GM12878 (cell line): Measurements from ENCODE around the gene DENND6B. TPM values are rescaled to one million over a fixed set of nuclear protein-coding genes. Genes with fewer than 3 reads are reported as not detected.

ENCODE experiments used
- ATAC-seq: fragments of 200-7000 bp; cut with Tn5 transposase; 3 replicates; pipeline ENCODE4 v1.9.1; 2020; ENCODE audit warnings: mild to moderate bottlenecking, moderate library complexity
- BruUV-seq: library from RNA; stranded (reverse); fragments of 400-500 nt; replicated peaks from 2 replicates; lab custom pipeline; 2021; lab: Mats Ljungman, UMichigan
- CTCF ChIA-PET: fragments of 300-600 bp; sonication (Branson Sonifier 250); formaldehyde crosslinking; extraction: SDS; loops from one replicate; lab custom pipeline; 2021; ENCODE audit warnings: inconsistent platforms; lab: Yijun Ruan, JAX
- POLR2A ChIA-PET: fragments of 350-600 bp; formaldehyde crosslinking; extraction: SDS; loops from one replicate; lab custom pipeline; 2021; ENCODE audit warnings: inconsistent platforms; lab: Charles Lee
- RAD21 ChIA-PET: fragments of 300-600 bp; sonication (Branson Sonifier 250); formaldehyde crosslinking; loops from one replicate; lab custom pipeline; 2023; ENCODE audit warnings: antibody characterized with exemption; ENCODE audit not compliant: unreplicated experiment; lab: Charles Lee
- SMC1A ChIA-PET: fragments of 300-600 bp; sonication (Branson Sonifier 250); formaldehyde crosslinking; loops from one replicate; lab custom pipeline; 2023; ENCODE audit not compliant: unreplicated experiment, uncharacterized antibody; lab: Charles Lee
- DNase-seq: peaks from one replicate; pipeline ENCODE4 v3.0.0-alpha.2; 2011; ENCODE audit warnings: low read depth, low spot score
- FAIRE-seq: peaks from 3 replicates; lab custom pipeline; 2011; peaks lifted over from hg19 to GRCh38; lab: Jason Lieb, UNC
- H2AFZ ChIP-seq: 2 replicates; pipeline ENCODE4 v1.6.0; 2011; ENCODE audit warnings: low read depth, low read length, control low read depth; ENCODE audit not compliant: control insufficient read depth
- H3K27ac ChIP-seq: 2 replicates; pipeline ENCODE4 v1.5.1; 2011; ENCODE audit warnings: control low read depth; ENCODE audit not compliant: control insufficient read depth, insufficient read depth
- H3K27me3 ChIP-seq, 2 experiments: replicated peaks in 1 of 2; 2 replicates each; pipeline versions ENCODE4 v1.6.0 to v1.6.1; 2011; ENCODE audit warnings: low read length in 1 of 2; ENCODE audit not compliant: control insufficient read depth in 2 of 2, insufficient read depth in 2 of 2
- H3K36me3 ChIP-seq, 2 experiments: 2 replicates each; pipeline ENCODE4 v1.5.1; 2011; ENCODE audit warnings: low read length in 1 of 2; ENCODE audit not compliant: control insufficient read depth in 2 of 2, insufficient read depth in 2 of 2
- H3K4me1 ChIP-seq: 2 replicates; pipeline ENCODE4 v1.6.1; 2011; ENCODE audit warnings: mild to moderate bottlenecking, low read length, moderate library complexity, mixed read lengths; ENCODE audit not compliant: control insufficient read depth, insufficient read depth
- H3K4me2 ChIP-seq: 2 replicates; pipeline ENCODE4 v1.6.0; 2011; ENCODE audit warnings: control low read depth; ENCODE audit not compliant: control insufficient read depth, insufficient read depth
- H3K4me3 ChIP-seq: fragments of 200-600 bp; sonication (generic); 2 replicates; pipeline ENCODE4 v1.5.1; 2016
- H3K79me2 ChIP-seq: 2 replicates; pipeline ENCODE4 v1.6.0; 2011; ENCODE audit warnings: low read length; ENCODE audit not compliant: control insufficient read depth, insufficient read depth
- H3K9ac ChIP-seq: 2 replicates; pipeline ENCODE4 v1.8.0; 2011; ENCODE audit warnings: low read length, control low read depth, mixed read lengths; ENCODE audit not compliant: control insufficient read depth, insufficient read depth
- H3K9me3 ChIP-seq: replicated peaks from 3 replicates; pipeline ENCODE4 v1.5.1; 2011; ENCODE audit warnings: mild to moderate bottlenecking, low read length; ENCODE audit not compliant: control insufficient read depth, insufficient read depth
- H4K20me1 ChIP-seq: 2 replicates; pipeline ENCODE4 v1.6.0; 2011; ENCODE audit not compliant: control insufficient read depth, insufficient read depth
- BCL3 ChIP-seq: IDR thresholded peaks from 2 replicates; pipeline ENCODE4 v1.6.1; 2011; ENCODE audit warnings: borderline replicate concordance, low read depth, mild to moderate bottlenecking, moderate library complexity, low read length; ENCODE audit not compliant: insufficient read depth, poor library complexity, severe bottlenecking
- CBX5 ChIP-seq: sonication (generic); IDR thresholded peaks from 2 replicates; pipeline ENCODE4 v1.6.1; 2016; ENCODE audit warnings: low read depth, moderate library complexity, mild to moderate bottlenecking, inconsistent platforms
- GATAD2B ChIP-seq: fragments of 450-650 bp; conservative IDR thresholded peaks from 2 replicates; pipeline ENCODE4 v1.6.1; 2017; ENCODE audit warnings: low read depth, mild to moderate bottlenecking, moderate library complexity
- HDGF ChIP-seq: fragments of 450-650 bp; IDR thresholded peaks from 2 replicates; pipeline ENCODE4 v1.6.1; 2016; ENCODE audit warnings: antibody characterized with exemption
- LARP7 ChIP-seq: fragments of 450-650 bp; IDR thresholded peaks from 2 replicates; pipeline ENCODE4 v1.6.1; 2017; ENCODE audit warnings: mild to moderate bottlenecking
- POLR2AphosphoS2 ChIP-seq: IDR thresholded peaks from 2 replicates; pipeline ENCODE4 v1.6.1; 2011; ENCODE audit warnings: low read depth, mild to moderate bottlenecking, low read length, improper control_type of control experiment, moderate library complexity
- POLR2AphosphoS5 ChIP-seq: IDR thresholded peaks from 2 replicates; pipeline ENCODE4 v1.6.1; 2011; ENCODE audit warnings: mild to moderate bottlenecking, low read length, inconsistent platforms
- RAD21 ChIP-seq: IDR thresholded peaks from 2 replicates; pipeline ENCODE4 v1.6.1; 2011; ENCODE audit warnings: mild to moderate bottlenecking, low read depth, low read length, moderate library complexity; ENCODE audit not compliant: insufficient read depth
- RBBP5 ChIP-seq: fragments of 200-600 bp; sonication (generic); conservative IDR thresholded peaks from 2 replicates; pipeline ENCODE4 v1.6.1; 2016
- SUPT20H ChIP-seq: IDR thresholded peaks from 2 replicates; pipeline ENCODE4 v1.6.1; 2011; ENCODE audit warnings: low read depth, mild to moderate bottlenecking, low read length, moderate library complexity, borderline replicate concordance; ENCODE audit not compliant: control insufficient read depth
- TBL1XR1 ChIP-seq: IDR thresholded peaks from 2 replicates; pipeline ENCODE4 v1.6.1; 2012; ENCODE audit warnings: low read depth, low read length, improper control_type of control experiment
- ZNF24 ChIP-seq: fragments of 450-650 bp; IDR thresholded peaks from 2 replicates; pipeline ENCODE4 v1.6.1; 2017; ENCODE audit warnings: antibody characterized with exemption, mild to moderate bottlenecking
- WGBS: methylation state at CpG from one replicate; pipeline ENCODE4 v1.1.6; 2016; ENCODE audit warnings: low lambda C conversion rate; ENCODE audit not compliant: insufficient replicate concordance, insufficient coverage; ENCODE audit errors: missing lambda C conversion rate; 5-methylcytosine and 5-hydroxymethylcytosine counted together
- in situ Hi-C: fragments of 300-500 bp; cut with MboI; formaldehyde crosslinking; loops from 9 replicates; pipeline ENCODE4 v1.14.3; 2018; ENCODE audit warnings: mixed read lengths
- intact Hi-C: fragments of 100-400 bp; cut with micrococcal nuclease; formaldehyde crosslinking; loops from one replicate; pipeline ENCODE4 v1.14.2; 2022; ENCODE audit not compliant: unreplicated experiment
- polyA plus RNA-seq, 11 experiments: library from polyadenylated mRNA; depleted of rRNA in 4 of 11; unstranded in 6 of 11; stranded (reverse) in 5 of 11; fragments of >200 nt; fragmentation: Nextera tagmentation in 4 of 11; fragmentation: Illumina TruSeq in 1 of 11; extraction: Ambion mirVana in 4 of 11; extraction: Trizol in 1 of 11; gene quantifications; 1 replicate in 1 of 11; 2 replicates in 10 of 11; pipeline versions ENCODE4 v1.2.1 to v1.2.3, GENCODE V29; 2011 to 2016; ENCODE audit warnings: inconsistent platforms in 2 of 11, missing spikeins in 2 of 11, low read depth in 1 of 11
- total RNA-seq, 4 experiments: library from RNA; depleted of rRNA in 3 of 4; stranded (reverse); fragments of >200 nt in 3 of 4; fragmentation: Illumina TruSeq in 1 of 4; extraction: Trizol in 1 of 4; gene quantifications; 2 replicates each; pipeline versions ENCODE4 v1.2.1 to v1.2.3, GENCODE V29; 2013 to 2021

DENND6B gene
- total and polyA plus RNA-seq, 10 of the 15 experiments (the other 5 are each of a cell fraction or from before 2014, with no cell fraction given), result 0.72 to 11.3 (median 6.2) TPM

GRCh38 chr22:50304528-50305392 is 22.1 kb downstream of the DENND6B start:
- Histone ChIP-seq H3K4me2 (peak overlapping the region; percentile 99), H3K4me1 (peaks cover 64% of the 10 kb centered on the region), H4K20me1 (peaks cover 4% of the 10 kb centered on the region; the same call in 1 of the 2 replicates), H3K9ac (peak overlapping the region; percentile 96), H3K4me3 (peak overlapping the region; percentile 91), H3K9me3 (no peaks in the 10 kb centered on the region), H3K36me3 (peaks cover 2 to 3% of the 10 kb centered on the region in 2 experiments; a peak in 2 of 4 replicates), H3K27ac (peak overlapping the region; percentile 78), H2AFZ (no peak overlapping the region), H3K27me3 (no peaks in the 10 kb centered on the region), H3K79me2 (peaks cover 75% of the 10 kb centered on the region)
- CTCF ChIA-PET, result interaction anchor here (0.9 to 4.0 kb wide), 6 partner anchors 10 to 277 kb away, joined by 3 to 17 read pairs (median 12); partner anchors contain the start of gene DENND6B
- BruUV-seq, result TSS peak; percentile 41
- intact Hi-C loops (no loop called here), in situ Hi-C loops (no loop called here)
- ATAC-seq (peak; percentile 2), DNase-seq (no peak), FAIRE-seq (no peak)
- POLR2A ChIA-PET, result interaction anchor here (0.6 to 3.8 kb wide), 8 partner anchors 8 to 227 kb away, joined by 3 to 22 read pairs (median 4); partner anchors contain the start of gene DENND6B
- WGBS, result 44% methylated on average over 21 of the region's 22 CpGs
- RAD21 ChIA-PET, result interaction anchor here (0.8 to 3.8 kb wide), 4 partner anchors 10 to 37 kb away, joined by 4 to 13 read pairs (median 8); no protein-coding TSS in a partner anchor
- SMC1A ChIA-PET, result interaction anchor here (1.5 to 4.2 kb wide), 2 partner anchors 10 to 11 kb away, joined by 5 to 21 read pairs; no protein-coding TSS in a partner anchor
- no peak for TF ChIP-seq RBBP5
- no peak for TF ChIP-seq TBL1XR1
- no peak for TF ChIP-seq ZNF24
- TF ChIP-seq SUPT20H, result no peak
- no peak for TF ChIP-seq RAD21
- 0 out of 2 replicates have a peak, but pooled peaks have one; percentile 28 for TF ChIP-seq GATAD2B
- no peak for TF ChIP-seq BCL3
- TF ChIP-seq CBX5, result no peak
- TF ChIP-seq POLR2AphosphoS5, result no peak
- TF ChIP-seq LARP7, result 0 out of 2 replicates have a peak, but pooled peaks have one; percentile 36
- peak; percentile 47; the same call in 1 of the 2 replicates for TF ChIP-seq HDGF
- 0 out of 2 replicates have a peak, but pooled peaks have one; percentile 8 for TF ChIP-seq POLR2AphosphoS2
